ENCODE data around the gene AOC3.

The AOC3 gene

GRCh38 chr17:42850954-42851353, at the start of gene AOC3:
TSS of gene AOC3 (plus strand) at chr17:42851199. CDS start at chr17:42851344, 145 bp downstream.
- DNase-seq = no peak

- DNase-seq = no peak
Observed at GRCh38 chr17:42803074-42803883, 47.7 kb upstream of the AOC3 start.

- no peak for DNase-seq
Observed at GRCh38 chr17:42804918-42805367, 46.1 kb upstream of the AOC3 start.

GRCh38 chr17:42806249-42806648, 44.8 kb upstream of the AOC3 start:
- DNase-seq = no peak

GRCh38 chr17:42809250-42809649, 41.7 kb upstream of the AOC3 start:
- no peak for DNase-seq

GRCh38 chr17:42814633-42815399, 36.2 kb upstream of the AOC3 start:
- DNase-seq = no peak

GRCh38 chr17:42817866-42818265, 33.1 kb upstream of the AOC3 start:
- no peak for DNase-seq

- no peak for DNase-seq
Observed at GRCh38 chr17:42818379-42818778, 32.6 kb upstream of the AOC3 start.

GRCh38 chr17:42819939-42820535, 31.0 kb upstream of the AOC3 start:
- DNase-seq = peak; percentile 61

- DNase-seq = no peak
Observed at GRCh38 chr17:42821176-42821575, 29.8 kb upstream of the AOC3 start.

- no peak for DNase-seq
Observed at GRCh38 chr17:42827472-42827871, 23.5 kb upstream of the AOC3 start.

- DNase-seq = no peak
Observed at GRCh38 chr17:42830971-42831370, 20.0 kb upstream of the AOC3 start.

- DNase-seq = no peak
Observed at GRCh38 chr17:42832213-42832933, 18.6 kb upstream of the AOC3 start.

GRCh38 chr17:42832934-42833766, 17.8 kb upstream of the AOC3 start, which contains the start of gene PSME3:
TSS of gene PSME3 (plus strand) at chr17:42833397. CDS start at chr17:42833632, 235 bp downstream.
- peak; percentile 91 for DNase-seq

- DNase-seq = no peak
Observed at GRCh38 chr17:42833767-42834422, 17.1 kb upstream of the AOC3 start.

GRCh38 chr17:42835732-42836131, 15.3 kb upstream of the AOC3 start:
- DNase-seq = no peak

GRCh38 chr17:42841975-42842685, 8.9 kb upstream of the AOC3 start:
- no peak for DNase-seq

GRCh38 chr17:42843358-42843934, 7.6 kb upstream of the AOC3 start:
- no peak for DNase-seq

- no peak for DNase-seq
Observed at GRCh38 chr17:42844271-42844670, 6.7 kb upstream of the AOC3 start, which contains the start of gene AOC2. TSS of gene AOC2 (plus strand) at chr17:42844580. CDS start at chr17:42844627, 47 bp downstream.

Measured in activated T-cell treated with anti-CD3 and anti-CD28 coated beads, Interleukin-2, amount 50 U/mL, for 1 hour (primary cell).